Measurements from ENCODE around the gene CCDC170. TPM values are rescaled to one million over a fixed set of nuclear protein-coding genes. Genes with fewer than 3 reads are reported as not detected.
"Not testable (repeated sequence)": the region's sequence is repeated elsewhere in the genome, so short reads cannot be mapped to it uniquely, and the experiment has no call there.

CCDC170 gene
- polyA plus RNA-seq, 3 donors = 2.8 to 3.1 (median 2.8) TPM

GRCh38 chr6:151539506-151540268, 45.9 kb downstream of the CCDC170 start:
- no peak for DNase-seq (ENCODE audit: low read depth in 3 of 3, low spot score in 2 of 3)

DNA sequence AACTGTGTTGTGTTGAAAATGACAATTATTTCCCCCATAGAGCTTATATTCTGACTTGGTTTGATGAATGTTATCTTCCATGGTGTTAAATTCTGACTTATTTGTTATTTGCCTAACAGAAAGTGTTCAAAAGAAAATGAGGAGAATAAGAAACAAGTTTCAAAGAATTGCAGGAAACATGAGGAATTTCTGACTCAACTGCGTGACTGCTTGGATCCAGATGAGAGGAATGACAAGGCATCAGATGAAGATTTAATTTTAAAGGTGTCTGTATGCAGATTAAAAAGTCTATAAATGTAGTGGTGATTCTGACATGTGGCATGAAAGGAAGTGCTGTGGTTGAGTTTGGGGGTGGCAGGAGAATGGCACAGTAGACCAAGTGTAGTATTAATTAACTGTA, 50.6 kb downstream of the CCDC170 start:
- DNase-seq (ENCODE audit: low read depth in 3 of 3, low spot score in 2 of 3) = no peak

DNA sequence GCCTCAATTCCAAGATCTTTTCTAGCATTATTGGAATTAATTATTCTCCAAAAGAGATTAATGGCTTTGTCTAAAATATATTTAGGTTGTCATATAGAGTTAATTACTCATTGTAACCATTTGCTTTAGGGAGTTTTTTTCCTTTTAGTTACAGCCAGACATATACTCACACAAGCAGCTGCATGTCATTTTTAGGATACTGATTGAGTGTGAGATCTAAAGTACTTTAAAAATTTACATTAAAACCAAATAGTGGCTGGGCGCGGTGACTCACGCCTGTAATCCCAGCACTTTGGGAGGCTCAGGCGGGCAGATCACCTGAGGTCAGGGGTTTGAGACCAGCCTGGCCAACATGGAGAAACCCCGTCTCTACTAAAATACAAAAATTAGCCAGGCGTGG, 51.1 kb downstream of the CCDC170 start:
- DNase-seq (ENCODE audit: low read depth in 3 of 3, low spot score in 2 of 3) = not testable (repeated sequence)

- no peak for DNase-seq (ENCODE audit: low read depth in 3 of 3, low spot score in 2 of 3)
Observed at GRCh38 chr6:151546941-151547659, 53.3 kb downstream of the CCDC170 start.

DNA sequence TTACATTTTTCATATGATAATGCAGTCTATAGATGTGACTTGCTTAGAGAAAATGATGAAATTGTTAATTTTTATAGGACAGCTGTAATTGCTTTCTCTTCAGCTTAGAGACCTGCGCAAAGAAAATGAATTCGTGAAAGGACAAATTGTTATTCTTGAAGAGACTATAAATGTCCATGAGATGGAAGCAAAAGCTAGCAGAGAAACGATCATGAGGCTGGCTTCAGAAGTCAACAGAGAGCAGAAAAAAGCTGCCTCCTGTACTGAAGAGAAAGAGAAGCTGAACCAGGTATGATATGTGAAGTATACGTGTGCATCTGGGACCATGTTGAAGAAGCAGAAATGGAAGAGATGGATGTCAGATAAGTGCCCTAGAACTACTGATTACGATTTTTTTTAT, 54.4 kb downstream of the CCDC170 start:
- no peak for DNase-seq (ENCODE audit: low read depth in 3 of 3, low spot score in 2 of 3)

DNA sequence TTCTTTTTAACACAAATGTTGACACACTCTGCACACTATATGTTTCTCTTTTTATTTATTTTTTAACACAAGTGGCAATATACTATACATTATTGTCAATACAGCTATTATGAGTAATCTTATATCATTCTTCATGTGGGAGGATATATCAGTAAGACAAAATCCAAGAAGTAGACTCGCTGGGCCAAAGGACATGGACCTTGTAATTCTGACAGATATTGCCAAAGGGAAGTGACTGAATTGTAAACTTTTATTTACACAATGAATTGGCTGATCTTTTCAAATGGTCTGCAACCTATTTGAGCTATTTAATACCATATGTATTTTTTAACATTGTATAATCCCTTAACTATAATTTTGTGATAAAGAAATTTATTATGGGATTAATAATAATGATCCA, 56.0 kb downstream of the CCDC170 start:
- DNase-seq (ENCODE audit: low read depth in 3 of 3, low spot score in 2 of 3) = no peak

- DNase-seq (ENCODE audit: low read depth in 3 of 3, low spot score in 2 of 3) = no peak
Observed at GRCh38 chr6:151550618-151551017, 56.8 kb downstream of the CCDC170 start.

GRCh38 chr6:151551223-151551857, 57.5 kb downstream of the CCDC170 start:
- no peak for DNase-seq (ENCODE audit: low read depth in 3 of 3, low spot score in 2 of 3)

DNA sequence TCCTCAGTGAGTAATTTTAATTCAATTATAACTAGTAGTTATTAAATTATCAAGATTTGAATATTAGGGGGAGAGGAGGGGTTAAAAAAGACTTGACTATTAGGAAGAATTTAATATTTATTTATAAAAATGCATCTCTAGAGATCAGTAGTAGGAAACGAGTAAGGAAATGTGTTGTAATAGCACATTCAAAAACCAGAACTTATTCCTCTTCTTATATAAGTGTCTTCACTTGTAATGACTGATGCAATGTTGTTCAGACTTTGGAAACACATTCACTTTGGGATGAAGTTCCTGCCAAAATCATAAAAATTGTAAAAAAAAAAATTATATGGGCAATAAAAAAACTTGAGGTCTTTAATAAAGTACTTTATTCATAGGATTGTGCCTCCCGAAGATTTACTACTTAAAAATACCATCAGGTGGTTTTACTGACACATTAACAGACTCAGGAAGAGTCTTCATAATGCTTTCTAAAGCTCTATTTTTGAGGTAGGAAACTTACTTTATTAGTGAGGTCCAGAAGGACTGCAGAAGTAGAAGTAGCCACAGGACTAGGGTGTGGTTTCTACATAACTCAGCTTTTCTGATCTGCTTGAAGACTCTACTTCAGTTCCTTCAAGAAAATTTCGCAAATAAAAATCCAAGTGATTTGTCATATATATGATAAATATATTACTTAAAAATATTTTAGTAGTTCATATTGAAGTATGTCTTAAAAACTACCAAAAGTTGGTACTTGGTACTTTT, 59.8 kb downstream of the CCDC170 start:
- DNase-seq (ENCODE audit: low read depth in 3 of 3, low spot score in 2 of 3) = no peak

DNA sequence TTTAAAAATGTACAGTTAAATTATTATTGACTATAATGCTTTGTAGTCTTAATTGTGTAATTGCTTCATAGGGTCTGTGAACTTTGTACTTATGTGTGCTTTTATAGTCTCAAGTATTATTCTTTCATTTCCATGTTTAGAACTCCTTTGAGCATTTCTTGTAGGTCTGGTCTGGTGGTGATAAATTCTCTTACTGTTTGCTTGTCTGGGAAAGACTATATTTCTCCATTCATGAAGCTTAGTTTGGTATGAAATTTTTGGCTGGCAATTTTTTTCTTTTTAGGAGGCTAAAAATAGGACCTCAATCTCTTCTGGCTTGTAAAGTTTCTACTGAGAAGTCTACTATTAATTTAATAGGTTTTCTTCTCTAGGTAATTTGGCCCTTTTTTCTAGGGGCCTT, 67.4 kb downstream of the CCDC170 start:
- DNase-seq (ENCODE audit: low read depth in 3 of 3, low spot score in 2 of 3) = no peak

DNA sequence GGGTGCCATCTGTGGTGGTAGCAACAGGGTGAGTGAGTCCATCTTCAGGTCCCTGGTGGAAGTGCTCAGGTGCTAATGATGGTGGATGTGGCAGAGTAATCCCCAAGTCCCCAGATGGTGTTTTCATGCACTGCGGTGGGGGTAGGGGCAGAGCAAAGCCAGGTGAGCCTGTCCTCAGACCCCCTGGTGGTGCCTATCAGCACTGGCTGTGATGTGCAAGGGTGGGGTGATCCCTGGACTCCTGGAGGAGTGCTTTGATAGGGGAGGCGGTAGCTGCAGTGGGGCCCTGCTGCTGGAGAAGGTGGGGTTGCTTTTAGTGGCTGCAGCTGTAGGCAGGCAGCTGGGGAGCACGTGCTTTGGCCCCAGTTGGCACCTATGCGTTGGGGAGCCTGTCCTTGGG, 70.8 kb downstream of the CCDC170 start:
- no peak for DNase-seq (ENCODE audit: low read depth in 3 of 3, low spot score in 2 of 3)

DNA sequence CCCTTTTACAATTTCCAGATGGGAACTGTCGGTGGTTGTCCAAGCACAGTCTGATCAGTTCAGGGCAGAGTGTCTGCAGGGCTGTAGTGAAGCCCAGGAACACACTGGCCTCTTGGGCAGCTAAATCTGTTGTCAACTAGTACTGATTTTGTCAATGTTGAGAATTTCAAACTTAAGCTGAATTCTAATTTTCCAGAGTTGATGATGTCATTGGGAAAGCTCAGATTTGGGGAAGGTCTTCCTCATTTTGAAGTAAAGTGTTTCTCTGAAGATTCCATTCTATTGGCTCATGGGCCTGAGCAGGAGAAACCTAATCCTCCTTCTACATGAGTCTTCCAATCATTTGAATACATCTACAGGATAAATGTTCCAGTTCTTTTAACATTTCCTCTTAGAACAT, 72.1 kb downstream of the CCDC170 start:
- DNase-seq (ENCODE audit: low read depth in 3 of 3, low spot score in 2 of 3) = no peak

DNA sequence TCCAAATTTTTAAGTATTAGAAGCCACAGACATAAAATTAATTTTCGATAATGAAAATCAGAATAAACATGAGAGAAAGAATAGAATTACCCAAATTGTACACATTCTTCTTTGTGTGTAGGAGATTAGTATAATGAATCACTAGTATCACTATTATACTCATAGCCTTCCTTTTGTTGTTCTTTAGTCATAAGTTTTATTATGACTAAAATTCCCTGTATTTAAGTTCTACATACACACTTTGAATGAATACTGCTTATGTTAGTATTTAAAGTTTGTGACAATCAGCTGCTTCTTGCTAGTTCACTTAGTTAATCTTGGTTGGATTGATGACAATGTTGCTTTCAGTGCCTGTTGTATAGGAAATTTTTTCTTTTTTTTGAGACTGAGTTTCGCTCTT, 72.7 kb downstream of the CCDC170 start:
- DNase-seq (ENCODE audit: low read depth in 3 of 3, low spot score in 2 of 3) = no peak

DNA sequence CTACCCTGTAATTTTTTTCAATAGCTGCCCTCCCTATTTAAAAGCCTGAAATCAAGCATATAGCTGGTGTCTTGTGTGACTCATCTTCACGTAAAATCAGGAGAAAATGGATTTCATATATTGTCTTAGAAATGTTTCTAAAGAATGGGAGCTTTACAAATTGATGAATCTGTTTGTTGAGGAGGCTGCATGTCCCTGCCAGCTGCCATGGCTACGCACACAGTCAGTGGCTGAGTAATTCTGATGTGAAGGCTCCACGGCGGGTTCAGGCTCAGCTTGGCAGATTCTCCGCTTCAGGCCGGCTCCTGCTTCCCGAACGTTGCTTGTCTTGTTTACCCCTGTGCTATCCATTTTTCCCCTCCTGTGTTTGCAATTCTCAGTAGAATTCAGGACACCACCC, 82.8 kb downstream of the CCDC170 start:
- no peak for DNase-seq (ENCODE audit: low read depth in 3 of 3, low spot score in 2 of 3)

- no peak for DNase-seq (ENCODE audit: low read depth in 3 of 3, low spot score in 2 of 3)
Observed at GRCh38 chr6:151577257-151577656, 83.4 kb downstream of the CCDC170 start.

DNA sequence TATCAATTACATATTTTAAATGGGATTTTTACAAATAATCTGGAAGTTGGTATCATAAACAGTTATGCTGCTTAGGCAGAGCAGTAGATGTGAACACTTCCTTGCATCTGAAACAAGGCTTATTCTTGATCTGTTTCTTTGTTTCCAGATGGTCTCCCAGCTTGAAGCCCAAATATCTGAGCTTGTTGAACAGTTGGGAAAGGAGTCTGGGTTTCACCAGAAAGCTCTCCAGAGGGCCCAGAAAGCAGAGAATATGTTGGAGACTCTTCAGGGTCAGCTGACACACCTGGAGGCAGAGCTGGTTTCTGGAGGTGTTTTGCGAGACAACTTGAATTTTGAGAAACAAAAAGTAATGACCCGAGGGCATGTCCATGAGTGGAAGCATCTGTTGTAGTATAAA, 91.9 kb downstream of the CCDC170 start:
- no peak for DNase-seq (ENCODE audit: low read depth in 3 of 3, low spot score in 2 of 3)

DNA sequence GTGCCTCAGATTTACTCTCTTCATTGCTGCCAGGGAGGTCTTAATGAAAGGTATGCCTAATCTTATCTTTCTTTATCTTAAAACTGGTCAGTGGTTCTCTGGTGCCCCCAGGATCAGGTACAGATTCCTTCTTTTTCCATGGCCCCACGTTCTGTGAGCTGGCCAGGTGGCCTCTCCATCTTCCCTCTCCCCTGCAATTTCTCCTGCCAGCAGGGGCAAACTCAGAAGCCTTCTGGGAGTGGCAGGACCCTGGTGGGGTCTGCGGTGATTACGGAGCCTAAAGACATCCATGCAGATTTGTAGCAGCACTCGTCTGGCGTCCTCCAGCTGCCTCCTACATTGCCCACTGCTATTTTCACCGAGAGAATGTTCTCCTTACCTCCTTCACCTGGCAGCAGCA, 95.8 kb downstream of the CCDC170 start:
- DNase-seq (ENCODE audit: low read depth in 3 of 3, low spot score in 2 of 3) = no peak

GRCh38 chr6:151590742-151591141, 96.9 kb downstream of the CCDC170 start:
- no peak for DNase-seq (ENCODE audit: low read depth in 3 of 3, low spot score in 2 of 3)

- DNase-seq (ENCODE audit: low read depth in 3 of 3, low spot score in 2 of 3) = no peak
Observed at GRCh38 chr6:151592449-151593159, 98.8 kb downstream of the CCDC170 start.

- peak; percentile 38 to 50 (median 39) for DNase-seq (ENCODE audit: low read depth in 3 of 3, low spot score in 2 of 3)
Observed at GRCh38 chr6:151609146-151609902, 115.5 kb downstream of the CCDC170 start.

All from right renal cortex interstitium (tissue), 3 donors.